GM06990 (cell line): Measurements from ENCODE around the gene ATP5F1D.

Experiments used
- DNase-seq: peaks from one replicate; pipeline ENCODE4 v3.0.0-alpha.2; 2011; ENCODE audit not compliant: insufficient read length; ENCODE audit errors: extremely low read depth
- H3K27me3 ChIP-seq: replicated peaks from 2 replicates; pipeline ENCODE4 v1.6.0; 2011; ENCODE audit warnings: low read length; ENCODE audit not compliant: control insufficient read depth, insufficient read depth
- H3K36me3 ChIP-seq: 2 replicates; pipeline ENCODE4 v1.5.1; 2011; ENCODE audit warnings: low read length; ENCODE audit not compliant: control insufficient read depth, insufficient read depth
- H3K4me3 ChIP-seq: replicated peaks from 2 replicates; pipeline ENCODE4 v1.5.1; 2011; ENCODE audit warnings: low read depth, mild to moderate bottlenecking, control low read depth, low read length
- CTCF ChIP-seq: IDR thresholded peaks from 2 replicates; pipeline ENCODE4 v1.5.1; 2011; ENCODE audit warnings: low read length, control low read depth, mild to moderate bottlenecking, inconsistent platforms; ENCODE audit not compliant: insufficient read depth, poor library complexity, severe bottlenecking

The ATP5F1D gene

DNA sequence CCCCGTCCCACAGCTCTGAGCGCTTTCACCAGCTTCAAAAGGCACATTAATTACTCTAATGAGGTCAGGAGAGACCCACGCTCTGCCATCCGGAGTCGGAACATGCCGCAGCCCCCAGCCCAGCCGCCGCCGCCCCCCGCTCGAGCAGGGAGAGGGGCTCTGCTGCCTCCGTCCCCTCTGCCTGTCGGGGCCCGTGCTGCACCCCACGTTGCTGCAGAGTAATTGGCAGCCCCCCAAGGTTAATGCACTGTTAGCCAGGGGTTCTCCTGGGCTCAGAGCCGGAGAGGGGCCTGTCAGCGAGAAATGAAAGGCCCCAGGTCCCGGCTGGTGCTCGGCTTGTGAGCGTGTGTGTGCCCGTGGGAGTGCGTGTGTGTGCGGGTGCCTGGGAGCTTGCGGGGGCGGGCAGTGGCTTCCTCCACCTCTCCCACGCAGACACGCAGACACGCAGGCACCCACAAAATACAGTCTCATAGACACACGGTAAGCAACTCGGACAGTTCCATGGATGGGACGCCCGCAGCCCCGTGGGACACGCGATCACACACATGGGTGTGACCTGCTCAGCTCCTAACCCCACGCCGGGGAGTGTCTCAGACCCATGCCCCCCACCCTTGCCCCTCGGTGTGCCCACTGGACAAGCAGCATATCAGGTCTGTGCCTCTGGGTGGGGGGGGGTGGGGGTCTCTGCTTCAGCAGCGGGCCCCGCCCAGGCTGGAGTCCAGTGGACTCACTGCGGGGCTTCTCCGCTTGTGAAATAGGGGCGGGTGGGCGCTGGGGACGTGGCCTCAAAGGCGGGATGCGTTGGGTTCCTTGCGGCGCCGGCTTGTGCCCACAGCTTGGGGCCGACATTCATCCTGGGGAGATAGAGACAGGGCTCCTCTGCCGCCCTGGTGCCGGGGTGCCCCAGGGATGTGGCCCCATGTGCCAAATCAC is 39.4 kb downstream of the ATP5F1D start:
- Histone ChIP-seq H3K27me3 (no peaks in the 10 kb centered on the region; the same call in 1 of the 2 replicates), H3K4me3 (no peak overlapping the region), H3K36me3 (peaks cover 3% of the 10 kb centered on the region; the same call in 1 of the 2 replicates)
- DNase-seq, result no peak
- no peak for TF ChIP-seq CTCF

DNA sequence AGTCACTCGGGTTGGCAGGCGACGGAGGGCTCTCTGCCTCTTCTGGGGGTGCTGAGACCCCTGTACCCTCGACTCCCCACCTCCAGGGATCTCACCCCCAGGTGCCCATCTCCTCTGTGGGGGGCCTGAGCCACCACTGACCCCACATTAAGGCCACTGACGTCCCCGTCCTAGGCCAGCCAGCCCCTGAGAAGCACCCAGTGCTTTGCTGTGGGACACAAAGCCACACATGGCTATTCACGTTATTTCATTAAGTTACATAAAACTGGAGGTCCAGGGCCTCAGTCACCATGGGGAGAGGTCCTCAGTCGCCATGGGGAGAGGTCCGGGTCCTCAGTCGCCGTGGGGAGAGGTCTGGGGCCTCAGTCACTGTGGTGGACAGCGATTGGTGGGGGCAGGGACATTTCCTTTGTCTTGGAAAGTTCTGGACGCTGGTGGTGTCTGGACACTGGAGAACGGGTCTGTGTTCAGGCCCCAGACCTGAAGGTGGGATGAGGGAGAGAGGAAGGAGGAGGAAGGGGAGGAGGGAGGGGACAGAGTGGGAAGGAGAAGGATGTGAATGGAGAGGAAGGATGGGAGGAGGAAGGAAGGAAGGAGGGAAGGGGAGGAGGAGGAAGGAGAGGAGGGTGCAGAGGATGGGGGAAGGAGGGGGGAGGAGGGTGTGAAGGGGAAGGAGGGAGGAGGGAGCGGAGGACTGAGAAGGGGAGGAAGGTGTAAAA is 40.2 kb downstream of the ATP5F1D start:
- no peak for TF ChIP-seq CTCF
- Histone ChIP-seq H3K36me3 (peaks cover 3% of the 10 kb centered on the region; the same call in 1 of the 2 replicates), H3K4me3 (no peak overlapping the region), H3K27me3 (no peaks in the 10 kb centered on the region; the same call in 1 of the 2 replicates)
- no peak for DNase-seq

DNA sequence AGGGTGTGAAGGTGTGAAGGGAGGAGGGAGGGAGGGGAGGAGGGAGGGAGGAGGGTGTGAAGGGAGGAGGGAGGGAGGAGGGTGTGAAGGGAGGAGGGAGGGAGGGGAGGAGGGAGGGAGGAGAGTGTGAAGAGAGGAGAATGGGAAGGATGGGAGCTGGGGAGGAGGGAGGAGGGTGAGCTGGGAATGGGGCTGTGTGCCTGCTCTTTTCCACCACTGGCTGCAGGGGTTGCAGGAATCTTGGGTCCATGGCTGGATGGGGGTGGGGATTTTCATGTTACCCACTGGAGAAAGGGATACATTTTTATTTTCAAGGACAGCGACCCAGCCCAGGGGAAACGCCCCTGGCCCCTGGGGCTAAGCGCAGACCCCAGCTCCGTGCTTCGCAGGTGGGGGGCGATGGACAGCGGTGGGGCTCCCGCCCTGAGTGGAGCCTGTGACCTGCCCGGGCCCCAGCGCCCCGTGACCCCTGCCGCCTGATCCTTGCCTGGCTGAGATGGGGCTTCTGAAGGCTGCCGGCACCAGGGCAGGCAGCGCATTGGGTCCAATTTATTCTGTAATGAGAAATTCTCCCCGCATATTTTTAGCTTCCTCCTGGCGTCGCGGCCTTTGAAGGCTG is 41.1 kb downstream of the ATP5F1D start:
- DNase-seq, result no peak
- peaks cover 3% of the 10 kb centered on the region; the same call in 1 of the 2 replicates for H3K36me3 ChIP-seq
- TF ChIP-seq CTCF, result no peak
- H3K27me3 ChIP-seq, result no peaks in the 10 kb centered on the region; the same call in 1 of the 2 replicates
- no peak overlapping the region for H3K4me3 ChIP-seq

GRCh38 chr19:1283207-1283916 is 41.8 kb downstream of the ATP5F1D start:
- no peak for TF ChIP-seq CTCF
- no peak for DNase-seq
- Histone ChIP-seq H3K4me3 (no peak overlapping the region), H3K27me3 (no peaks in the 10 kb centered on the region; the same call in 1 of the 2 replicates), H3K36me3 (peaks cover 3% of the 10 kb centered on the region; the same call in 1 of the 2 replicates)

- no peak overlapping the region for H3K4me3 ChIP-seq
- H3K36me3 ChIP-seq, result peaks cover 2% of the 10 kb centered on the region; the same call in 1 of the 2 replicates
- TF ChIP-seq CTCF, result no peak
- no peak for DNase-seq
- no peaks in the 10 kb centered on the region; the same call in 1 of the 2 replicates for H3K27me3 ChIP-seq
Observed at GRCh38 chr19:1283917-1284292, 42.4 kb downstream of the ATP5F1D start.
